GM12891 (cell line): Measurements from ENCODE around the gene ADH4.

ENCODE experiments used
- POLR2A ChIP-seq: IDR thresholded peaks from 2 replicates; pipeline ENCODE4 v1.6.1; 2011; ENCODE audit warnings: low read depth, low read length, control low read depth
- POLR2AphosphoS5 ChIP-seq: IDR thresholded peaks from 2 replicates; pipeline ENCODE4 v1.6.1; 2011; ENCODE audit warnings: low read depth, low read length, control low read depth
- TAF1 ChIP-seq: IDR thresholded peaks from 2 replicates; pipeline ENCODE4 v1.6.1; 2011; ENCODE audit warnings: low read depth, low read length, control low read depth

DNA sequence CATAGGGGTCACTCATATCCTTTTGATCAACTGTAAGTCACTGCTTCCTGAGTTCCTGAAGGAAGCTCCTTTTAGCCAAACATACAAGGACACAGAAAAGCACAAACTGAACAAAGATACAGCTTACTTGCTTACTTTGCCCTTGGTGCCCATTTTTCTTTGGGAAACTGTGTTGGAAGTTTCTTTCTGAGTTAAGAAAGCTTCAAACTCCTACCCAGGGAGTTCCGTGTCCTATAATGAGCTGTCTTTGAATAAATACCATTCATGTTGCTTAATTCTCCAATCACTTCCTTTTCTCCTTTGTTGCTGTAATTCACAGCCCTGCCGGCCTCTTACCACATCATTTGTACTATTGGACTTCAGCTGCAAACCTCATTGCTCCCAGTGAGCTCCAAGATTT is at the start of gene ADH4:
- TF ChIP-seq POLR2A (no peak), POLR2AphosphoS5 (no peak), TAF1 (no peak)
